Fibroblast of villous mesenchyme (primary cell): ENCODE results near the gene EXPH5. TPM values are rescaled to one million over a fixed set of nuclear protein-coding genes. Genes with fewer than 3 reads are reported as not detected.
A peak's percentile ranks its signal among the peaks of the same experiment; 100 is the strongest.

Source experiments
- DNase-seq: peaks from one replicate; pipeline ENCODE4 v3.0.0-alpha.2; 2010; ENCODE audit warnings: low read depth
- H3K4me3 ChIP-seq: 2 replicates; pipeline ENCODE4 v1.5.1; 2011; ENCODE audit warnings: low read depth, mild to moderate bottlenecking, low read length
- total RNA-seq: library from RNA; depleted of rRNA; stranded (reverse); fragments of >200 nt; gene quantifications from 2 replicates; pipeline ENCODE4 v1.2.3, GENCODE V29; 2012
- TF ChIP-seq, protein P1 (sequence below): IDR thresholded peaks from 2 replicates; pipeline ENCODE4 v1.5.1; 2012; ENCODE audit warnings: low read depth, mild to moderate bottlenecking, low read length; ENCODE audit not compliant: insufficient read depth

Gene EXPH5
- total RNA-seq, 1 donor: 2.2 TPM

DNA sequence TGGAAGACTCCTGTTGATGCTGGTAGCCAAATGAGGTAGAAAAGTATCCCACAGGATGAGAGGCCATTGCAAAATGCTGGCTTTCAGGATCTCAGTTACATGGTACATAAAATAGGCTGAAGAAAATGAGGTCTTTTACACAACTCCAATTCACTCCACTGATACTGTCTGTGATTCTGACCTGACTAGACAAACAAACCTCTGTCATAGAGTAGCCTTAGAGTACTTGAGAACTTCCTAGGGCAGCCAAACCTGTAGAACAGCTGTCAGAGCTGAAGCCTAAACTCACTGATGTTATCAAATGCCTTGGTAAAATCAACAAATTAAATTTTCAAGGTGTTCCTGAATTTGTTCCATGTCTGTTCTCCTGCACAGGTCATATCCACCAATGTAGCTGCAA lies 69.1 kb downstream of the EXPH5 start:
- DNase-seq: no peak
- TF ChIP-seq, protein P1, sequence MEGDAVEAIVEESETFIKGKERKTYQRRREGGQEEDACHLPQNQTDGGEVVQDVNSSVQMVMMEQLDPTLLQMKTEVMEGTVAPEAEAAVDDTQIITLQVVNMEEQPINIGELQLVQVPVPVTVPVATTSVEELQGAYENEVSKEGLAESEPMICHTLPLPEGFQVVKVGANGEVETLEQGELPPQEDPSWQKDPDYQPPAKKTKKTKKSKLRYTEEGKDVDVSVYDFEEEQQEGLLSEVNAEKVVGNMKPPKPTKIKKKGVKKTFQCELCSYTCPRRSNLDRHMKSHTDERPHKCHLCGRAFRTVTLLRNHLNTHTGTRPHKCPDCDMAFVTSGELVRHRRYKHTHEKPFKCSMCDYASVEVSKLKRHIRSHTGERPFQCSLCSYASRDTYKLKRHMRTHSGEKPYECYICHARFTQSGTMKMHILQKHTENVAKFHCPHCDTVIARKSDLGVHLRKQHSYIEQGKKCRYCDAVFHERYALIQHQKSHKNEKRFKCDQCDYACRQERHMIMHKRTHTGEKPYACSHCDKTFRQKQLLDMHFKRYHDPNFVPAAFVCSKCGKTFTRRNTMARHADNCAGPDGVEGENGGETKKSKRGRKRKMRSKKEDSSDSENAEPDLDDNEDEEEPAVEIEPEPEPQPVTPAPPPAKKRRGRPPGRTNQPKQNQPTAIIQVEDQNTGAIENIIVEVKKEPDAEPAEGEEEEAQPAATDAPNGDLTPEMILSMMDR: no peak
- no peak overlapping the region for H3K4me3 ChIP-seq

DNA sequence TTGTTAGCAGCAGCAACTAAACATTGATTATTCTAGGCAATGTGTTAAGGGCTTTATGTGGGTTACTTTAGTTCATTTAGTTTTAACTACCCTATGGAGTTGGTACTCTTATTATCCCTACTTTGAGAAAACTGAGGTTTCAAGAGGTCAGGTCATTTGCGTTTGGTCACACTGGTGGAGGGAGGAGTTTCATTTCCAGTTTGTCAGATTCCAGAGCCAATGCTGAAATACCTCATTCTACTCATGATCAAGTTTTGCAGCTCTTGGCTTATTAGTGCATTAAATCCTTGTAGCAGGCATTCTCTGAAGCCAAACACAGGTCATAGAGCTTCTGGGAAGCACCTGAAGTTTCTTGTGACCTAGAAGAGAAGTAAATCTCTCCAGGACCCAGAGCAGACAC lies 71.2 kb downstream of the EXPH5 start:
- TF ChIP-seq, protein P1: no peak
- no peak overlapping the region for H3K4me3 ChIP-seq
- no peak for DNase-seq

DNA sequence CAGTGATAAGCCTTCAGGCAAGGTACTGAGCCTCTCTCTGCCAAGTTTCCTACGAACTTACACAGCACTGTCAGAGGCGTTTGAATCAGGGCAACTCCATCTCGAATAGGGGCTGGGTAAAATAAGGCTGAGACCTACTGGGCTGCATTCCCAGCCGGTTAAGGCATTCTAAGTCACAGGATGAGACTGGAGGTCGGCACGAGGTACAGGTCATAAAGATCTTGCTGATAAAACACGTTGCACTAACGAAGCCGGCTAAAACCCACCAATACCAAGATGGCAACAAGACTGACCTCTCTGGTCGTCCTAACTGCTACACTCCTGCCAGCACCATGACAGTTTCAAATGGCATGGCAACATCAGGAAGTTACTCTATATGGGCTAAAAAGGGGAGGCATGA lies 75.0 kb downstream of the EXPH5 start:
- no peak overlapping the region for H3K4me3 ChIP-seq
- no peak for DNase-seq
- TF ChIP-seq, protein P1: no peak

DNA sequence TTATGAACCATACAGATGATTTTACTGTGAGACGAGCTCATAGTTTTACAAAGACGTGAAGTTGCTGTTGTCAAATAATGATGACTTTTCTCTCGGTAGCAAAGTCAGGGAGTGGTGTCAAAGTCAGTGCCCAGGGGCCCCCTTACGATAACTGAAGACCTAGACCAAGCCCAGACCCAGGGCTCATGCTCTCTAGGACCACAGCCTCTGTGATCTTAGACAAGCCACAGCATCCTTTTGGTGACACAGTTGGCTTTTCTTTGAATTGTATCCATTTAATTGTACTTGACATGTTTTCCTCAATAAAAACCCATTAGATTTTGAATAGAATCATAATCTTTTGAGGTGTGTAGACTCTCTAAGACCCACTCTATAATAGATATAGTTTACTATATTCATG lies 77.4 kb downstream of the EXPH5 start:
- no peak overlapping the region for H3K4me3 ChIP-seq
- DNase-seq: no peak
- TF ChIP-seq, protein P1: no peak

DNA sequence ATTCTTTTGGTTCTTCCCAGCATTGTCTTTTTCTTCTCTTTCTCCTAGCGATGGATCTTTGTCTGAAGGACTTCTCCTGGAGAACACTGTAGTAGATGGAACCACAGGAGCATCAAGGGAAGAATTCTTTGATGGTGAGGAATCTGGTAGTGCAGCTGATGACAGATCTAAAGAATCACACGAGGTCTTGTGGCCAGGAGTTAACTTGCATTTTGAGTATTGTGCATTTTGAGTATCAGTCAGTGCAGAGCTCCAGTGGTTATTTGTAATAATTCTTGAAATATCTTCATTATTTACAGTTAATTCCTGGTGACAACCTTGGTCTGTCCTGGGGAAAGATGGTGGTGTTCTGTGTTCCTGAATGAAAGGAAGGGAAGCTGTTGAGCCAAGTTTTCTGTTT lies 80.9 kb downstream of the EXPH5 start:
- no peak for DNase-seq
- no peak overlapping the region for H3K4me3 ChIP-seq
- TF ChIP-seq, protein P1: no peak

DNA sequence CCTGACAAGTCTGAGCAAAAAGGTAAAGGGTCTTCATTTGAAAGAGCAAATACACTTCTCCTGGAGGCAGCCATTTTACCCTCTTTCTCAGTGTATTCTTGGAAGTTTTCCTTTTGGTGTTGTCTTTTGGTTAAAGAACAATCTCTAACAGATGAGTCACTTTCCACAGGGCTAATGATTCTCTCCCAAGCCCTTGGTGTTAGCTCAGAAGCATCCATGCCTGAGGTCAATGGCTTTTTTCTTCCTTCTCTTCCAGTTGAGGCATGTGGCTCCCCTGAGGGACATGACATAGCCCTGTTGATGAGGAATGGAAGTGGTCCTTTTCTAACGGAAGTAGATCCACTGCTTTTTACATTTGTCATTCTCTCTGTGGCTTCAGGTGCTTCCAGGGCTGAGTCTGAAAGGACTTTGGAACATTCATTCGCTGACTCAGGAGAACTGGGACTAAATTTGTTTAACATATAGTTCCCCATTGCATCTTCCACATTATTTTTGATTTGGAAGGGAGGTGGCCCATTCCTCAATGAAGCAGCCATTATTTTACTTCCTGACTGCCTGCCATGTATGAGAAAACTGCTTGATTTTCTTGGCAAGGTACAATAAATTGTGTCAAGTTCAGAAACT lies 81.6 kb downstream of the EXPH5 start:
- DNase-seq: peak; percentile 41
- TF ChIP-seq, protein P1: no peak
- H3K4me3 ChIP-seq: no peak overlapping the region
